HepG2 (cell line): ENCODE measurements around the gene IFIH1. TPM values are rescaled to one million over a fixed set of nuclear protein-coding genes. Genes with fewer than 3 reads are reported as not detected.

ENCODE experiments used
- FOXM1 ChIP-seq: sonication (generic); formaldehyde crosslinking; IDR thresholded peaks from 2 replicates; pipeline ENCODE4 v1.5.0; 2020; ENCODE audit warnings: missing genetic modification reagents
- HOXD1 ChIP-seq: sonication (generic); formaldehyde crosslinking; IDR thresholded peaks from 2 replicates; pipeline ENCODE4 v1.5.0; 2020; ENCODE audit warnings: missing genetic modification reagents
- IKZF4 ChIP-seq: sonication (generic); formaldehyde crosslinking; IDR thresholded peaks from 2 replicates; pipeline ENCODE4 v1.5.1; 2020; ENCODE audit warnings: borderline replicate concordance, mild to moderate bottlenecking, low read depth, missing genetic modification reagents; ENCODE audit errors: not compliant biosample characterization
- SATB2 ChIP-seq: sonication (generic); formaldehyde crosslinking; IDR thresholded peaks from 2 replicates; pipeline ENCODE4 v1.5.0; 2020; ENCODE audit warnings: missing genetic modification reagents
- SNRNP70 ChIP-seq: fragments of 200-400 bp; formaldehyde crosslinking; IDR thresholded peaks from 2 replicates; pipeline ENCODE4 v1.6.1; 2017; ENCODE audit warnings: mild to moderate bottlenecking, low read depth, low read length, moderate library complexity
- ZBTB40 ChIP-seq, 2 experiments: fragments of 450-650 bp in 1 of 2; sonication (generic) in 1 of 2; formaldehyde crosslinking in 1 of 2; IDR thresholded peaks; 2 replicates each; pipeline versions ENCODE4 v1.6.1 to v1.8.0; 2016 to 2022; ENCODE audit warnings: antibody characterized with exemption in 1 of 2, mild to moderate bottlenecking in 1 of 2, missing genetic modification reagents in 1 of 2
- ZNF317 ChIP-seq: sonication (generic); formaldehyde crosslinking; IDR thresholded peaks from 2 replicates; pipeline ENCODE4 v1.5.0; 2020; ENCODE audit warnings: mild to moderate bottlenecking, missing genetic modification reagents
- ZNF75D ChIP-seq: sonication (generic); formaldehyde crosslinking; IDR thresholded peaks from 2 replicates; pipeline ENCODE4 v1.8.1; 2023; ENCODE audit warnings: missing genetic modification reagents, mild to moderate bottlenecking, borderline replicate concordance
- ZNF766 ChIP-seq: sonication (generic); formaldehyde crosslinking; IDR thresholded peaks from 2 replicates; pipeline ENCODE4 v1.5.0; 2020; ENCODE audit warnings: missing genetic modification reagents, borderline replicate concordance
- polyA plus RNA-seq, 8 experiments: library from polyadenylated mRNA; depleted of rRNA in 3 of 8; stranded (reverse) in 7 of 8; unstranded in 1 of 8; fragments of >200 nt; fragmentation: Illumina TruSeq in 4 of 8; extraction: Trizol in 4 of 8; gene quantifications; 2 replicates each; pipeline versions ENCODE4 v1.2.1 to v1.2.3, GENCODE V29; 2011 to 2016; ENCODE audit warnings: low read depth in 4 of 8, missing spikeins in 1 of 8, mixed read lengths in 1 of 8; ENCODE audit not compliant: insufficient read depth in 1 of 8
- total RNA-seq, 5 experiments: library from RNA; depleted of rRNA; stranded (reverse); fragments of >200 nt; fragmentation: Illumina TruSeq; extraction: Trizol; gene quantifications; 2 replicates each; pipeline ENCODE4 v1.2.3, GENCODE V29; 2016; ENCODE audit warnings: low read depth in 1 of 5
- TF ChIP-seq, protein P1 (sequence below): sonication (generic); formaldehyde crosslinking; conservative IDR thresholded peaks from 2 replicates; pipeline ENCODE4 v1.4.0; 2020; ENCODE audit warnings: mild to moderate bottlenecking, missing genetic modification reagents, moderate library complexity
- TF ChIP-seq, protein P2 (sequence below): IDR thresholded peaks from 2 replicates; pipeline ENCODE4 v1.6.1; 2012; ENCODE audit warnings: low read depth, low read length, improper control_type of control experiment

IFIH1 gene
- total and polyA plus RNA-seq, 2 of the 13 experiments (the other 11 are each of a cell fraction or from before 2014, with no cell fraction given): 1.5 to 11.5 TPM

GRCh38 chr2:162318328-162319180 is at the start of gene IFIH1 (continued):
- no peak for TF ChIP-seq ZBTB40 (IDR thresholded peaks at IDR 0.05)
- TF ChIP-seq ZBTB40 (CRISPR knock-in tag; IDR thresholded peaks at IDR 0.05): peak; percentile 33
- no peak for TF ChIP-seq IKZF4 (CRISPR knock-in tag)
- TF ChIP-seq ZNF75D (CRISPR knock-in tag): no peak
- TF ChIP-seq FOXM1 (CRISPR knock-in tag): 0 out of 2 replicates have a peak, but pooled peaks have one; percentile 31
- TF ChIP-seq, protein P1, sequence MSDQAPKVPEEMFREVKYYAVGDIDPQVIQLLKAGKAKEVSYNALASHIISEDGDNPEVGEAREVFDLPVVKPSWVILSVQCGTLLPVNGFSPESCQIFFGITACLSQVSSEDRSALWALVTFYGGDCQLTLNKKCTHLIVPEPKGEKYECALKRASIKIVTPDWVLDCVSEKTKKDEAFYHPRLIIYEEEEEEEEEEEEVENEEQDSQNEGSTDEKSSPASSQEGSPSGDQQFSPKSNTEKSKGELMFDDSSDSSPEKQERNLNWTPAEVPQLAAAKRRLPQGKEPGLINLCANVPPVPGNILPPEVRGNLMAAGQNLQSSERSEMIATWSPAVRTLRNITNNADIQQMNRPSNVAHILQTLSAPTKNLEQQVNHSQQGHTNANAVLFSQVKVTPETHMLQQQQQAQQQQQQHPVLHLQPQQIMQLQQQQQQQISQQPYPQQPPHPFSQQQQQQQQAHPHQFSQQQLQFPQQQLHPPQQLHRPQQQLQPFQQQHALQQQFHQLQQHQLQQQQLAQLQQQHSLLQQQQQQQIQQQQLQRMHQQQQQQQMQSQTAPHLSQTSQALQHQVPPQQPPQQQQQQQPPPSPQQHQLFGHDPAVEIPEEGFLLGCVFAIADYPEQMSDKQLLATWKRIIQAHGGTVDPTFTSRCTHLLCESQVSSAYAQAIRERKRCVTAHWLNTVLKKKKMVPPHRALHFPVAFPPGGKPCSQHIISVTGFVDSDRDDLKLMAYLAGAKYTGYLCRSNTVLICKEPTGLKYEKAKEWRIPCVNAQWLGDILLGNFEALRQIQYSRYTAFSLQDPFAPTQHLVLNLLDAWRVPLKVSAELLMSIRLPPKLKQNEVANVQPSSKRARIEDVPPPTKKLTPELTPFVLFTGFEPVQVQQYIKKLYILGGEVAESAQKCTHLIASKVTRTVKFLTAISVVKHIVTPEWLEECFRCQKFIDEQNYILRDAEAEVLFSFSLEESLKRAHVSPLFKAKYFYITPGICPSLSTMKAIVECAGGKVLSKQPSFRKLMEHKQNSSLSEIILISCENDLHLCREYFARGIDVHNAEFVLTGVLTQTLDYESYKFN (CRISPR knock-in tag): no peak
- TF ChIP-seq ZNF766: no peak
- TF ChIP-seq HOXD1 (CRISPR knock-in tag): no peak
- TF ChIP-seq SNRNP70: no peak
- no peak for TF ChIP-seq ZNF317 (CRISPR knock-in tag)
- TF ChIP-seq SATB2 (CRISPR knock-in tag): no peak
- TF ChIP-seq, protein P2, sequence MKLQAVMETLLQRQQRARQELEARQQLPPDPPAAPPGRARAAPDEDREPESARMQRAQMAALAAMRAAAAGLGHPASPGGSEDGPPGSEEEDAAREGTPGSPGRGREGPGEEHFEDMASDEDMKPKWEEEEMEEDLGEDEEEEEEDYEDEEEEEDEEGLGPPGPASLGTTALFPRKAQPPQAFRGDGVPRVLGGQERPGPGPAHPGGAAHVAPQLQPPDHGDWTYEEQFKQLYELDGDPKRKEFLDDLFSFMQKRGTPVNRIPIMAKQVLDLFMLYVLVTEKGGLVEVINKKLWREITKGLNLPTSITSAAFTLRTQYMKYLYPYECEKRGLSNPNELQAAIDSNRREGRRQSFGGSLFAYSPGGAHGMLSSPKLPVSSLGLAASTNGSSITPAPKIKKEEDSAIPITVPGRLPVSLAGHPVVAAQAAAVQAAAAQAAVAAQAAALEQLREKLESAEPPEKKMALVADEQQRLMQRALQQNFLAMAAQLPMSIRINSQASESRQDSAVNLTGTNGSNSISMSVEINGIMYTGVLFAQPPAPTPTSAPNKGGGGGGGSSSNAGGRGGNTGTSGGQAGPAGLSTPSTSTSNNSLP: 0 out of 2 replicates have a peak, but pooled peaks have one; percentile 36
